H9 (cell line): Measurements from ENCODE around the gene SHISA7. TPM values are rescaled to one million over a fixed set of nuclear protein-coding genes. Genes with fewer than 3 reads are reported as not detected.

Source experiments
- DNase-seq: peaks from one replicate; pipeline ENCODE4 v3.0.0-alpha.2; 2017
- H2AFZ ChIP-seq: one replicate; pipeline ENCODE4 v1.6.1; 2013; ENCODE audit warnings: mild to moderate bottlenecking, low read length, control low read depth, moderate library complexity
- H2AK5ac ChIP-seq: 2 replicates; pipeline ENCODE4 v1.6.1; 2013; ENCODE audit warnings: low read length, control low read depth, mixed read lengths; ENCODE audit not compliant: insufficient read length
- H2BK120ac ChIP-seq: one replicate; pipeline ENCODE4 v1.6.1; 2013; ENCODE audit warnings: low read depth, mild to moderate bottlenecking, low read length, control low read depth, inconsistent platforms; ENCODE audit not compliant: poor library complexity, severe bottlenecking
- H2BK12ac ChIP-seq: 2 replicates; pipeline ENCODE4 v1.6.1; 2013; ENCODE audit warnings: low read length, control low read depth, mixed read lengths, low read depth; ENCODE audit not compliant: insufficient read length
- H2BK15ac ChIP-seq: 2 replicates; pipeline ENCODE4 v1.6.1; 2013; ENCODE audit warnings: low read depth, low read length, control low read depth
- H2BK20ac ChIP-seq: one replicate; pipeline ENCODE4 v1.6.1; 2013; ENCODE audit warnings: low read depth, mild to moderate bottlenecking, low read length, control low read depth, inconsistent platforms; ENCODE audit not compliant: poor library complexity, severe bottlenecking
- H2BK5ac ChIP-seq: 2 replicates; pipeline ENCODE4 v1.6.1; 2013; ENCODE audit warnings: low read length, control low read depth, mixed read lengths; ENCODE audit not compliant: insufficient read length
- H3K14ac ChIP-seq: 2 replicates; pipeline ENCODE4 v1.6.1; 2013; ENCODE audit warnings: low read length, control low read depth; ENCODE audit not compliant: insufficient read depth
- H3K18ac ChIP-seq: 2 replicates; pipeline ENCODE4 v1.6.1; 2013; ENCODE audit warnings: low read depth, mild to moderate bottlenecking, mixed read lengths, low read length, control low read depth; ENCODE audit not compliant: insufficient read length
- H3K23ac ChIP-seq: 2 replicates; pipeline ENCODE4 v1.6.1; 2013; ENCODE audit warnings: low read length, control low read depth, mixed read lengths, low read depth; ENCODE audit not compliant: insufficient read length
- H3K23me2 ChIP-seq: 2 replicates; pipeline ENCODE4 v1.6.1; 2013; ENCODE audit warnings: low read depth, mild to moderate bottlenecking, mixed read lengths, low read length, control low read depth; ENCODE audit not compliant: insufficient read length, poor library complexity, severe bottlenecking
- H3K27ac ChIP-seq: 2 replicates; pipeline ENCODE4 v1.5.1; 2013; ENCODE audit warnings: low read length, control low read depth, mixed read lengths, low read depth; ENCODE audit not compliant: insufficient read length
- H3K27me3 ChIP-seq: 2 replicates; pipeline ENCODE4 v1.6.1; 2013; ENCODE audit warnings: low read length, control low read depth, inconsistent platforms; ENCODE audit not compliant: insufficient read depth
- H3K4ac ChIP-seq: 2 replicates; pipeline ENCODE4 v1.6.1; 2013; ENCODE audit warnings: low read depth, mild to moderate bottlenecking, control low read depth, inconsistent platforms, low read length, moderate library complexity
- H3K4me1 ChIP-seq: 2 replicates; pipeline ENCODE4 v1.6.1; 2013; ENCODE audit warnings: low read length, control low read depth, inconsistent platforms; ENCODE audit not compliant: insufficient read depth
- H3K4me2 ChIP-seq: 2 replicates; pipeline ENCODE4 v1.6.1; 2013; ENCODE audit warnings: low read length, control low read depth, mixed read lengths; ENCODE audit not compliant: insufficient read length, insufficient read depth
- H3K56ac ChIP-seq: 2 replicates; pipeline ENCODE4 v1.6.1; 2013; ENCODE audit warnings: low read depth, mild to moderate bottlenecking, mixed read lengths, low read length, control low read depth; ENCODE audit not compliant: insufficient read length
- H3K79me1 ChIP-seq: 2 replicates; pipeline ENCODE4 v1.6.1; 2013; ENCODE audit warnings: low read depth, mild to moderate bottlenecking, moderate library complexity, low read length, control low read depth, inconsistent platforms; ENCODE audit not compliant: insufficient read depth, poor library complexity, severe bottlenecking
- H3K79me2 ChIP-seq: 2 replicates; pipeline ENCODE4 v1.6.1; 2013; ENCODE audit warnings: low read length, control low read depth, inconsistent platforms; ENCODE audit not compliant: insufficient read depth
- H3K9ac ChIP-seq: 2 replicates; pipeline ENCODE4 v1.6.1; 2013; ENCODE audit warnings: low read length, control low read depth, mixed read lengths; ENCODE audit not compliant: insufficient read length; ENCODE audit errors: extremely low read depth
- H3K9me3 ChIP-seq: one replicate; pipeline ENCODE4 v1.6.1; 2013; ENCODE audit warnings: low read depth, low read length, inconsistent platforms; ENCODE audit not compliant: control insufficient read depth
- H3T11ph ChIP-seq: one replicate; pipeline ENCODE4 v1.6.1; 2013; ENCODE audit warnings: mild to moderate bottlenecking, low read length, control low read depth, inconsistent platforms
- H4K20me1 ChIP-seq: one replicate; pipeline ENCODE4 v1.6.1; 2013; ENCODE audit not compliant: control insufficient read depth, insufficient read length, insufficient read depth
- H4K5ac ChIP-seq: 2 replicates; pipeline ENCODE4 v1.6.1; 2013; ENCODE audit warnings: low read depth, mild to moderate bottlenecking, mixed read lengths, low read length, control low read depth; ENCODE audit not compliant: insufficient read length
- H4K8ac ChIP-seq: replicated peaks from 2 replicates; pipeline ENCODE4 v1.6.1; 2013; ENCODE audit warnings: low read length, control low read depth, mixed read lengths, low read depth; ENCODE audit not compliant: insufficient read length
- H4K91ac ChIP-seq: 2 replicates; pipeline ENCODE4 v1.6.1; 2013; ENCODE audit warnings: low read depth, mild to moderate bottlenecking, moderate library complexity, mixed read lengths, low read length, control low read depth; ENCODE audit not compliant: insufficient read length
- H3K27ac Mint-ChIP-seq, 3 experiments: 2 replicates in 2 of 3; 3 replicates in 1 of 3; pipeline ENCODE4 v1.8.0; 2020 to 2021; ENCODE audit warnings: mixed read lengths in 3 of 3, mild to moderate bottlenecking in 1 of 3, moderate library complexity in 1 of 3
- H3K27me3 Mint-ChIP-seq: 2 replicates; pipeline ENCODE4 v1.8.0; 2021; ENCODE audit warnings: low read depth, mild to moderate bottlenecking, moderate library complexity, mixed read lengths
- H3K36me3 Mint-ChIP-seq, 3 experiments: 2 replicates in 2 of 3; 3 replicates in 1 of 3; pipeline ENCODE4 v1.8.0; 2020 to 2021; ENCODE audit warnings: low read depth in 3 of 3, mixed read lengths in 3 of 3; ENCODE audit not compliant: insufficient read depth in 1 of 3
- H3K4me1 Mint-ChIP-seq, 2 experiments: 2 replicates each; pipeline ENCODE4 v1.8.0; 2020; ENCODE audit warnings: mixed read lengths in 2 of 2
- H3K4me3 Mint-ChIP-seq, 2 experiments: 2 replicates in 1 of 2; 3 replicates in 1 of 2; pipeline ENCODE4 v1.8.0; 2020 to 2021; ENCODE audit warnings: mild to moderate bottlenecking in 2 of 2, mixed read lengths in 2 of 2, moderate library complexity in 1 of 2
- H3K9me3 Mint-ChIP-seq, 2 experiments: 2 replicates in 1 of 2; 3 replicates in 1 of 2; pipeline ENCODE4 v1.8.0; 2020; ENCODE audit warnings: mild to moderate bottlenecking in 2 of 2, mixed read lengths in 2 of 2, moderate library complexity in 1 of 2
- WGBS: extraction: QIAGEN DNeasy Blood & Tissue Kit; methylation state at CpG from one replicate; pipeline ENCODE4 v1.1.7; 2013; ENCODE audit warnings: missing lambda C conversion rate, low lambda C conversion rate, mixed read lengths; ENCODE audit not compliant: insufficient read length; ENCODE audit errors: extremely low coverage; 5-methylcytosine and 5-hydroxymethylcytosine counted together
- total RNA-seq: library from RNA; stranded (reverse); gene quantifications from 2 replicates; pipeline ENCODE4 v1.2.1, GENCODE V29; 2021
- TF ChIP-seq, protein P1 (sequence below): fragments of 200-600 bp; sonication (generic); conservative IDR thresholded peaks from 3 replicates; pipeline ENCODE4 v1.8.0; 2021; ENCODE audit warnings: antibody characterized with exemption, mild to moderate bottlenecking

SHISA7 gene
- total RNA-seq, 1 experiment from 2014 or later = 0.31 TPM

- peak; percentile 25 for DNase-seq
- Histone ChIP-seq H4K91ac (no peak overlapping the region), H3K79me2 (no peaks in the 10 kb centered on the region), H2AK5ac (no peak overlapping the region), H2BK5ac (no peak overlapping the region), H3K23me2 (peaks cover 5% of the 10 kb centered on the region), H2AFZ (no peak overlapping the region), H3K18ac (peak overlapping the region; percentile 53), H4K8ac (no peak overlapping the region), H3K27ac (no peak overlapping the region), H3K4ac (no peak overlapping the region), H3K56ac (no peak overlapping the region), H3K14ac (no peak overlapping the region), H3K79me1 (no peaks in the 10 kb centered on the region), H2BK120ac (no peak overlapping the region), H4K5ac (no peak overlapping the region), H3T11ph (no peak overlapping the region), H2BK20ac (no peak overlapping the region), H2BK12ac (no peak overlapping the region), H3K4me1 (no peaks in the 10 kb centered on the region), H3K9ac (no peak overlapping the region), H3K9me3 (no peaks in the 10 kb centered on the region), H3K27me3 (no peaks in the 10 kb centered on the region), H2BK15ac (no peak overlapping the region), H4K20me1 (no peaks in the 10 kb centered on the region), H3K4me2 (no peak overlapping the region), H3K23ac (no peak overlapping the region)
- WGBS = no CpG with 5 or more reads among the region's 19 CpGs
- Mint-ChIP-seq H3K36me3 (peaks cover 0 to 8% (median 0%) of the 10 kb centered on the region in 3 experiments; a peak in 4 of 7 replicates), H3K27ac (no peak overlapping the region; a peak in 1 of 7 replicates), H3K4me3 (peak overlapping the region; percentile 5 to 15; a peak in 2 of 5 replicates), H3K4me1 (peaks cover 24 to 48% of the 10 kb centered on the region in 2 experiments), H3K27me3 (peaks cover 2% of the 10 kb centered on the region), H3K9me3 (no peaks in the 10 kb centered on the region)
- TF ChIP-seq, protein P1, sequence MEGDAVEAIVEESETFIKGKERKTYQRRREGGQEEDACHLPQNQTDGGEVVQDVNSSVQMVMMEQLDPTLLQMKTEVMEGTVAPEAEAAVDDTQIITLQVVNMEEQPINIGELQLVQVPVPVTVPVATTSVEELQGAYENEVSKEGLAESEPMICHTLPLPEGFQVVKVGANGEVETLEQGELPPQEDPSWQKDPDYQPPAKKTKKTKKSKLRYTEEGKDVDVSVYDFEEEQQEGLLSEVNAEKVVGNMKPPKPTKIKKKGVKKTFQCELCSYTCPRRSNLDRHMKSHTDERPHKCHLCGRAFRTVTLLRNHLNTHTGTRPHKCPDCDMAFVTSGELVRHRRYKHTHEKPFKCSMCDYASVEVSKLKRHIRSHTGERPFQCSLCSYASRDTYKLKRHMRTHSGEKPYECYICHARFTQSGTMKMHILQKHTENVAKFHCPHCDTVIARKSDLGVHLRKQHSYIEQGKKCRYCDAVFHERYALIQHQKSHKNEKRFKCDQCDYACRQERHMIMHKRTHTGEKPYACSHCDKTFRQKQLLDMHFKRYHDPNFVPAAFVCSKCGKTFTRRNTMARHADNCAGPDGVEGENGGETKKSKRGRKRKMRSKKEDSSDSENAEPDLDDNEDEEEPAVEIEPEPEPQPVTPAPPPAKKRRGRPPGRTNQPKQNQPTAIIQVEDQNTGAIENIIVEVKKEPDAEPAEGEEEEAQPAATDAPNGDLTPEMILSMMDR = no peak
Measured at GRCh38 chr19:55474269-55475265, 31.5 kb upstream of the SHISA7 start.
